Stomach (tissue), 9 donors: ENCODE results near the gene AAMP. TPM values are rescaled to one million over a fixed set of nuclear protein-coding genes. Genes with fewer than 3 reads are reported as not detected.
A peak's percentile ranks its signal among the peaks of the same experiment; 100 is the strongest.
"Not testable (repeated sequence)": the region's sequence is repeated elsewhere in the genome, so short reads cannot be mapped to it uniquely, and the experiment has no call there.

Experiments
- DNase-seq, 2 donors: peaks; one replicate each; pipeline versions ENCODE4 v3.0.0 to v3.0.0-alpha.2; 2013 to 2019
- H3K27ac ChIP-seq, 5 donors: fragments of 200-600 bp in 4 of 5; sonication (generic) in 4 of 5; one replicate each; pipeline ENCODE4 v1.5.1; 2013 to 2019; ENCODE audit warnings: mild to moderate bottlenecking in 1 of 5, moderate library complexity in 1 of 5
- H3K27me3 ChIP-seq, 3 donors: fragments of 200-600 bp; sonication (generic); one replicate each; pipeline ENCODE4 v1.5.1; 2017 to 2019; ENCODE audit warnings: mixed run types in 1 of 3
- H3K36me3 ChIP-seq, 4 donors: fragments of 200-600 bp; sonication (generic); 1 replicate in 3 of 4; 2 replicates in 1 of 4; pipeline ENCODE4 v1.5.1; 2016 to 2019
- H3K4me1 ChIP-seq, 4 donors: fragments of 200-600 bp; sonication (generic); one replicate each; pipeline ENCODE4 v1.5.1; 2016 to 2019
- H3K4me3 ChIP-seq, 4 donors: fragments of 200-600 bp; sonication (generic) in 3 of 4; one replicate each; pipeline ENCODE4 v1.5.1; 2016 to 2019; ENCODE audit warnings: mild to moderate bottlenecking in 1 of 4
- H3K9me3 ChIP-seq, 4 donors: fragments of 200-600 bp; sonication (generic); one replicate each; pipeline ENCODE4 v1.5.1; 2016 to 2019
- EP300 ChIP-seq: sonication (generic); formaldehyde crosslinking; IDR thresholded peaks from one replicate; pipeline ENCODE4 v1.6.1; 2017; ENCODE audit warnings: antibody characterized with exemption
- POLR2A ChIP-seq, 4 donors: fragments of 450-650 bp; IDR thresholded peaks; one replicate each; pipeline ENCODE4 v1.6.1; 2016; ENCODE audit warnings: antibody characterized with exemption in 4 of 4, control low read depth in 2 of 4, mild to moderate bottlenecking in 1 of 4, moderate library complexity in 1 of 4
- POLR2AphosphoS5 ChIP-seq, 3 donors: sonication (generic); formaldehyde crosslinking; IDR thresholded peaks; one replicate each; pipeline ENCODE4 v1.6.1; 2016; ENCODE audit warnings: antibody characterized with exemption in 3 of 3
- WGBS, 5 donors: extraction: QIAGEN DNeasy Blood & Tissue Kit in 3 of 5; methylation state at CpG; one replicate each; pipeline versions ENCODE4 v1.1.5 to v1.1.7; 2013 to 2018; 5-methylcytosine and 5-hydroxymethylcytosine counted together
- intact Hi-C: fragments of 100-400 bp; cut with DNase I; formaldehyde crosslinking; loops from one replicate; pipeline ENCODE4 v1.15.1; 2023; ENCODE audit warnings: low total_unique reads
- polyA plus RNA-seq, 3 donors: library from polyadenylated mRNA; stranded (reverse); fragments of 200-250 nt; gene quantifications; one replicate each; pipeline ENCODE4 v1.2.3, GENCODE V29; 2013
- total RNA-seq, 5 donors: library from RNA; depleted of rRNA; stranded (reverse); fragments of >200 nt; gene quantifications; one replicate each; pipeline versions ENCODE4 v1.1.0 to v1.2.3, GENCODE V29; 2014 to 2016
- TF ChIP-seq, protein P1 (sequence below), 7 experiments: fragments of 450-650 bp in 4 of 7; fragments of 200-600 bp in 3 of 7; sonication (generic) in 3 of 7; IDR thresholded peaks; one replicate each; pipeline ENCODE4 v1.5.1; 2016 to 2019; ENCODE audit warnings: antibody characterized with exemption in 7 of 7, control low read depth in 2 of 7, mild to moderate bottlenecking in 1 of 7
- donor health status: healthy with polysubstance abuse.
- donor health status: Bipolar disorder and iron deficiency.
- donor health status: healthy.

Gene AAMP
- total and polyA plus RNA-seq, 8 donors = 82.6 to 218 (median 159) TPM

DNA sequence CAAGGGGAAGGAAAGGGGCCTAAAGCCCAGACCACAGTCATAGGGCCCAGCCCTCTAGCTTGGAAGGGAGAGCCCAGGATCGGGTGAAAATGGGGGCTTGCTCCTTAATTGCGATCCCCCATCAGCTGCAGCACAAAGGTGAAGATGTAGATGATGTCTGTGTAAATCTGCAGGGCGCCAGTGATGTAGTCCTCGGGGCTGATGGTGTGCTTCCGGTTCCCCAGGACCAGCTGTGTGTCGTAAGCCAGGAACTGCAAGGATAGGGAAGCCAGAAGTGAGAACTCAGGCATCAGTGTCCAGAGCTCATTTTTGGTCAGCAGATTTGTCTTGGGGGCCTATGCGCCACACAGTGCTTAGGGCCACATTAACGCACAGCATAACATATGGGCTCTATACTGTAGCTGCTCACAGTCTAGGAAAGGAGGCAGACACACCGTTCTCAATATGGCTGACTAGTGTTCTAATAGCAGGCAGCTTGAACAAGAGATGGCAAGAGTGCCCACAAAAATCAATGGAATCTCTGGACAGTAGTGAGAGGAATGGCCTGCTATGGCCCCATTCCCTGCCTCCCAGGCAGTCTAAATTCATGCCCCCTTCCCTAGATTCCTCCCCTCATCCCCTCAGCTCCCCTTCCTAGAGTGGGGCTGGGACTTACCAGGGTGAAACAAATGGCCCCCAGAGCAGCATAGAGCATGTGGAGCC lies 5.6 kb upstream of the AAMP start:
- 66 to 89% (median 76%) methylated on average over 7 to 9 of the region's 9 CpGs for WGBS, 5 donors
- H3K27me3 ChIP-seq = no peaks in the 10 kb centered on the region
- no peak overlapping the region for H3K4me3 ChIP-seq
- TF ChIP-seq EP300 = no peak
- TF ChIP-seq, protein P1, sequence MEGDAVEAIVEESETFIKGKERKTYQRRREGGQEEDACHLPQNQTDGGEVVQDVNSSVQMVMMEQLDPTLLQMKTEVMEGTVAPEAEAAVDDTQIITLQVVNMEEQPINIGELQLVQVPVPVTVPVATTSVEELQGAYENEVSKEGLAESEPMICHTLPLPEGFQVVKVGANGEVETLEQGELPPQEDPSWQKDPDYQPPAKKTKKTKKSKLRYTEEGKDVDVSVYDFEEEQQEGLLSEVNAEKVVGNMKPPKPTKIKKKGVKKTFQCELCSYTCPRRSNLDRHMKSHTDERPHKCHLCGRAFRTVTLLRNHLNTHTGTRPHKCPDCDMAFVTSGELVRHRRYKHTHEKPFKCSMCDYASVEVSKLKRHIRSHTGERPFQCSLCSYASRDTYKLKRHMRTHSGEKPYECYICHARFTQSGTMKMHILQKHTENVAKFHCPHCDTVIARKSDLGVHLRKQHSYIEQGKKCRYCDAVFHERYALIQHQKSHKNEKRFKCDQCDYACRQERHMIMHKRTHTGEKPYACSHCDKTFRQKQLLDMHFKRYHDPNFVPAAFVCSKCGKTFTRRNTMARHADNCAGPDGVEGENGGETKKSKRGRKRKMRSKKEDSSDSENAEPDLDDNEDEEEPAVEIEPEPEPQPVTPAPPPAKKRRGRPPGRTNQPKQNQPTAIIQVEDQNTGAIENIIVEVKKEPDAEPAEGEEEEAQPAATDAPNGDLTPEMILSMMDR (IDR thresholded peaks at IDR 0.05) = no peak
- TF ChIP-seq POLR2A (IDR thresholded peaks at IDR 0.05) = no peak
- TF ChIP-seq POLR2AphosphoS5 (IDR thresholded peaks at IDR 0.05) = no peak
- intact Hi-C loops = no loop called here
- H3K36me3 ChIP-seq = peaks cover 71% of the 10 kb centered on the region in 4 donors
- H3K4me1 ChIP-seq = peaks cover 22 to 93% (median 75%) of the 10 kb centered on the region in 4 donors
- no peak for DNase-seq
- H3K27ac ChIP-seq = peak overlapping the region; percentile 17 to 99 (median 85)
- no peaks in the 10 kb centered on the region for H3K9me3 ChIP-seq

DNA sequence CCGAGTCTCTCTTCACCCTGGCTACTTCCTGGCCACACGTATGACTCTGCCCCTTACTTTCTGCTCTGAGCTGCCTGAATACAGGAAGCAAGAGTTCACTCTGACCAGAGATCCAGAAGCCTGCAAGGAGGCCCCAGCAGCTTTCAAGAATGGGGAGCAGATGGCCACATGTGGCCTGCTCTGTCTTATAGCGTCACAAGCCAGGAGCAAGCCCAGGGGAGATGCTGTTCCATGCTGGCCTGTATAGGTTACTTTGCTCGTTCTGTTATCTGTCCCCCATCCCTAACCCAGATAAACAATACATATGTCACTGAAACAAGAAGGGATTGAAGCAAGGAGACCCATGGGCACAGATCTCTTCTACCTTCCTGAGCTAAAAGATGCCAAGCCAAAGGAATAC lies 4.6 kb upstream of the AAMP start:
- Histone ChIP-seq H3K27ac (peak overlapping the region; percentile 69 to 99 (median 85)), H3K9me3 (no peaks in the 10 kb centered on the region), H3K4me3 (no peak overlapping the region), H3K36me3 (peaks cover 61 to 62% (median 62%) of the 10 kb centered on the region in 4 donors), H3K27me3 (no peaks in the 10 kb centered on the region), H3K4me1 (peaks cover 22 to 84% (median 71%) of the 10 kb centered on the region in 4 donors)
- intact Hi-C loops = no loop called here
- WGBS, 5 donors = 43 to 67% (median 49%) methylated on average over 4 of the region's 4 CpGs
- TF ChIP-seq POLR2A (IDR thresholded peaks at IDR 0.05) (no peak), EP300 (no peak)
- DNase-seq = no peak

DNA sequence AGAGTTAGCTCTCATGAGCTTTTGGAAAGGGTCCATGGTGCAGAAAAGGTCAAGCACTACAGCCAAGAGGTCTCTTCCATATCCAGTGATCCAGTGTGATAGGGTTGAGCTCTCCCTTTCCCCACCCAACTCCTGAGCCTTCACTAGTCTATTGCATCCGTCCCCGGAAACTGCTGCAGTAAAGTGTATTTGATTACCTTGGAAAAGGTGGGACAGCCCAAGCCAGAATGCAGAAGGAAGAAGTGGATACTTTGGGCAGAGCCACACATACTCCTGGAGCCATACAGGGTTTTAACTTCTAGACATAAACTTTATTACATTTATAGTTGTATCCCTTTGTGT lies 3.9 kb upstream of the AAMP start:
- H3K27me3 ChIP-seq = no peaks in the 10 kb centered on the region
- H3K27ac ChIP-seq = peak overlapping the region; percentile 49 to 99 (median 85)
- peaks cover 27 to 84% (median 69%) of the 10 kb centered on the region in 4 donors for H3K4me1 ChIP-seq
- no peak overlapping the region for H3K4me3 ChIP-seq
- intact Hi-C loops = no loop called here
- no peaks in the 10 kb centered on the region for H3K9me3 ChIP-seq
- TF ChIP-seq EP300 (no peak), POLR2A (IDR thresholded peaks at IDR 0.05) (no peak), POLR2AphosphoS5 (IDR thresholded peaks at IDR 0.05) (peak in 1 of 3 donors; percentile 3)
- WGBS, 5 donors = 23 to 60% (median 27%) methylated on average over 2 of the region's 2 CpGs
- peaks cover 54 to 55% (median 55%) of the 10 kb centered on the region in 4 donors for H3K36me3 ChIP-seq
- no peak for DNase-seq

DNA sequence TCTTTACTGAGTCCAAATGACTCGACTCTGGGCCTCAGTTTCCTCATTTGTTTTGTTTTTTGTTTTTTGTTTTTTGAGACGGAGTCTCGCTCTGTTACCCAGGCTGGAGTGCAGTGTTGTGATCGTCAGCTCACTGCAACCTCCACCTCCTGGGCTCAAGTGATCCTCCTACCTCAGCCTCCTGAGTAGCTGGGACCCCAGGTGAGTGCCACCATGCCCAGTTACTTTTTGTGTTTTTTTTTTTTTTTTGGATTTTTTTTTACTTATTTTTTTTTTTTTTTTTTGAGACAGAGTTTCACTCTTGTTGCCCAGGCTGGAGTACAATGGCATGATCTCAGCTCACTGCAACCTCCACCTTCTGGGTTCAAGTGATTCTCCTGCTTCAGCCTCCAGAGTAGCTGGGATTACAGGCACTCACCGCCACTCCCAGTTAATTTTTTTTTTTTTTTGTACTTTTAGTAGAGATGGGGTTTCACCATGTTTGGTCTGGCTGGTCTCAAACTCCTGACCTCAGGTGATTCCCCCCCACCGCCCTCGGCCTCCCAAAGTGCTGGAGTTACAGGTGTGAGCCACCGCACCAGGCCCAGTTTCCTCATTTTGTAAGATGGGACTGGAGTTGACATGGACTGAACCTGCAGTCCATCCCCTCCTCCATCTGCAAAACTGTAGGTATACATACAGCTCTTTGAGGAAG lies 3.4 kb upstream of the AAMP start:
- H3K27me3 ChIP-seq, H3K4me3 ChIP-seq, H3K9me3 ChIP-seq, intact Hi-C loops, DNase-seq: not testable (repeated sequence)
- Histone ChIP-seq H3K27ac (peak overlapping the region; percentile 75 to 99 (median 85)), H3K36me3 (peaks cover 49 to 50% (median 50%) of the 10 kb centered on the region in 4 donors), H3K4me1 (peaks cover 31 to 84% (median 69%) of the 10 kb centered on the region in 4 donors)
- 65 to 78% (median 67%) methylated on average over 8 of the region's 8 CpGs for WGBS, 5 donors

DNA sequence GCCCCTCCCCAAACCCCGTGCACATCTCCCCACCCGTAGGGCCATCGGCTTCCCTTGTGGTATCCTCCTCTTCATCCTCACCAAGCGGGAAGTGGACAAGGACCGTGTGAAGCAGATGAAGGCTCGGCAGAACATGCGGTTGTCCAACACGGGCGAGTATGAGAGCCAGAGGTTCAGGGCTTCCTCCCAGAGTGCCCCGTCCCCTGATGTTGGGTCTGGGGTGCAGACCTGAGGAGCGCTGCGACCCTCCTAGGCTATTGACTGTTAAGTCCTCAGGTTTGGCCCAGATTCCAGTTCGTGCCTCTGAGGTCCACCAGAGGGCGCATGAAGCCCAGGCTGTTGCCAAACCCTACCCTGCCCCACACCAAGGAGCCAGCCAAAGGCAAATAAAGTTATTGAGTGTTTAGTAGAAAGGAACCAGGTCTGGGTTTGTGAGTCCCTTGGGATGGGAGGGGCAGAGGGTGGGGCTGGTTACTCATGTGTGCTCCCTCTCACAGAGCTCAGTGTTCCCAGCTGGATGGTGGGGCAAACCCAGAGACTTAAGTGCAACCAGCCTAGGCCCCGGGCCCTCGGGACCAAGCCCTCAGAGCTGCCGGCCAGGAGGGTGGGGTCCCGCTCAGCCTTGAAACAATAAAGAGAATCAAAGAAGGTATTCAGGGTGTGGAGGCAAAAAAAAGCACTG lies 2.7 kb upstream of the AAMP start:
- intact Hi-C loops = no loop called here
- H3K4me3 ChIP-seq = peak overlapping the region in 2 of 4 donors; percentile 17 to 79

More for the DNA sequence above, 2.7 kb upstream of the AAMP start:
- Histone ChIP-seq H3K9me3 (no peaks in the 10 kb centered on the region), H3K36me3 (peaks cover 42 to 49% (median 48%) of the 10 kb centered on the region in 4 donors), H3K4me1 (peaks cover 31 to 84% (median 70%) of the 10 kb centered on the region in 4 donors), H3K27me3 (no peaks in the 10 kb centered on the region), H3K27ac (peak overlapping the region; percentile 75 to 99 (median 85))
- peak; percentile 90 to 96 for DNase-seq
- 9 to 21% (median 16%) methylated on average over 17 to 18 of the region's 18 CpGs for WGBS, 5 donors
- TF ChIP-seq EP300 (no peak), POLR2A (IDR thresholded peaks at IDR 0.05) (no peak), POLR2AphosphoS5 (IDR thresholded peaks at IDR 0.05) (peak; percentile 52 to 93 (median 78))
- TF ChIP-seq, protein P1 (IDR thresholded peaks at IDR 0.05) = peak in 5 of 7 experiments; percentile 72 to 96 (median 90)
